SH-SY5Y (cell line): Measurements from ENCODE around the gene LDB3.

Source experiments
- GATA2 ChIP-seq: IDR thresholded peaks from 2 replicates; pipeline ENCODE4 v1.6.1; 2011; ENCODE audit warnings: mild to moderate bottlenecking, low read depth, low read length
- GATA3 ChIP-seq: IDR thresholded peaks from 2 replicates; pipeline ENCODE4 v1.6.1; 2011; ENCODE audit warnings: low read depth, mild to moderate bottlenecking, low read length, moderate library complexity

Gene LDB3

GRCh38 chr10:86655596-86655995, 12.7 kb upstream of the LDB3 start:
- no peak for TF ChIP-seq GATA3
- no peak for TF ChIP-seq GATA2

GRCh38 chr10:86657011-86657395, 11.3 kb upstream of the LDB3 start:
- no peak for TF ChIP-seq GATA2
- TF ChIP-seq GATA3: no peak

GRCh38 chr10:86657396-86658011, 10.8 kb upstream of the LDB3 start:
- TF ChIP-seq GATA2 (no peak), GATA3 (no peak)

- TF ChIP-seq GATA2 (no peak), GATA3 (no peak)
These were observed 10.0 kb upstream of the LDB3 start for GRCh38 chr10:86658261-86658741.

- TF ChIP-seq GATA3 (no peak), GATA2 (no peak)
These were observed 9.6 kb upstream of the LDB3 start for GRCh38 chr10:86658751-86659150.

GRCh38 chr10:86659161-86659691, 9.1 kb upstream of the LDB3 start:
- TF ChIP-seq GATA3 (no peak), GATA2 (no peak)

- TF ChIP-seq GATA3: no peak
- no peak for TF ChIP-seq GATA2
These were observed 8.4 kb upstream of the LDB3 start for GRCh38 chr10:86659721-86660453.

GRCh38 chr10:86661161-86662025, 6.9 kb upstream of the LDB3 start:
- TF ChIP-seq GATA3: no peak
- TF ChIP-seq GATA2: no peak

GRCh38 chr10:86662186-86663045, 5.9 kb upstream of the LDB3 start:
- no peak for TF ChIP-seq GATA2
- no peak for TF ChIP-seq GATA3

- no peak for TF ChIP-seq GATA3
- no peak for TF ChIP-seq GATA2
These were observed 5.3 kb upstream of the LDB3 start for GRCh38 chr10:86663046-86663345.

GRCh38 chr10:86663576-86664339, 4.6 kb upstream of the LDB3 start:
- no peak for TF ChIP-seq GATA2
- TF ChIP-seq GATA3: no peak

GRCh38 chr10:86664341-86665217, 3.7 kb upstream of the LDB3 start:
- TF ChIP-seq GATA2 (no peak), GATA3 (no peak)

GRCh38 chr10:86665218-86665607, 3.1 kb upstream of the LDB3 start:
- no peak for TF ChIP-seq GATA2
- no peak for TF ChIP-seq GATA3
